ENCODE data around the gene GRIN1.

- no peak for TF ChIP-seq POLR2A (IDR thresholded peaks at IDR 0.05; ENCODE audit: low read length)
- no peak for TF ChIP-seq GATA1 (IDR thresholded peaks at IDR 0.05; ENCODE audit: low read depth, low read length)
These were observed 43.9 kb downstream of the GRIN1 start for GRCh38 chr9:137182836-137183235.
